ENCODE measurements around the gene MAST1. TPM values are rescaled to one million over a fixed set of nuclear protein-coding genes. Genes with fewer than 3 reads are reported as not detected.
A peak's percentile ranks its signal among the peaks of the same experiment; 100 is the strongest.

MAST1 gene
- total and polyA plus RNA-seq, 10 donors, result 0.12 to 0.65 (median 0.32) TPM; not detected in 2

GRCh38 chr19:12867120-12868099 is 29.1 kb downstream of the MAST1 start:
- Histone ChIP-seq H3K4me1 (peaks cover 0 to 15% (median 13%) of the 10 kb centered on the region in 6 donors), H3K27me3 (replicated peaks in 1 of 7) (peaks cover 0 to 14% (median 0%) of the 10 kb centered on the region in 7 donors), H3K36me3 (no peaks in the 10 kb centered on the region), H3K9me3 (no peaks in the 10 kb centered on the region), H3K27ac (peak overlapping the region in 3 of 8 donors; percentile 18 to 29 (median 28)), H3K4me3 (peak overlapping the region; percentile 14 to 72 (median 43))
- 6 to 9% (median 9%) methylated on average over 34 to 51 of the region's 51 CpGs for WGBS, 5 donors
- TF ChIP-seq POLR2AphosphoS5 (IDR thresholded peaks at IDR 0.05) (peak in 2 of 3 donors; percentile 51 to 68), CTCF (IDR thresholded peaks at IDR 0.05 in 8 of 11, conservative IDR thresholded peaks at IDR 0.05 in 3 of 11) (peak in 2 of 11 experiments; percentile 6 to 8), POLR2A (IDR thresholded peaks at IDR 0.05) (no peak)
- DNase-seq, result peak; percentile 89
- intact Hi-C loops (cut with DNase I; ENCODE audit: low total_unique reads), result no loop called here

GRCh38 chr19:12868540-12869112 is 30.3 kb downstream of the MAST1 start:
- 89 to 98% (median 94%) methylated on average over 10 of the region's 10 CpGs for WGBS, 5 donors
- no peak for DNase-seq
- peaks cover 0 to 10% (median 0%) of the 10 kb centered on the region in 7 donors for H3K27me3 ChIP-seq (replicated peaks in 1 of 7)
- TF ChIP-seq POLR2AphosphoS5 (IDR thresholded peaks at IDR 0.05) (no peak), POLR2A (IDR thresholded peaks at IDR 0.05) (no peak), CTCF (IDR thresholded peaks at IDR 0.05 in 8 of 11, conservative IDR thresholded peaks at IDR 0.05 in 3 of 11) (no peak)
- peaks cover 0 to 8% (median under 1%) of the 10 kb centered on the region in 6 donors for H3K36me3 ChIP-seq
- no peak overlapping the region for H3K27ac ChIP-seq
- intact Hi-C loops (cut with DNase I; ENCODE audit: low total_unique reads), result no loop called here
- H3K4me3 ChIP-seq, result no peak overlapping the region
- peaks cover 0 to 10% (median 4%) of the 10 kb centered on the region in 8 donors for H3K9me3 ChIP-seq
- H3K4me1 ChIP-seq, result peaks cover 0 to 21% (median 13%) of the 10 kb centered on the region in 6 donors

GRCh38 chr19:12871681-12872080 is 33.4 kb downstream of the MAST1 start:
- no peak overlapping the region for H3K27ac ChIP-seq
- no peak for TF ChIP-seq POLR2AphosphoS5 (IDR thresholded peaks at IDR 0.05)
- no peak for TF ChIP-seq CTCF (IDR thresholded peaks at IDR 0.05 in 8 of 11, conservative IDR thresholded peaks at IDR 0.05 in 3 of 11)
- no peak for TF ChIP-seq POLR2A (IDR thresholded peaks at IDR 0.05)
- DNase-seq, result no peak
- H3K4me3 ChIP-seq, result no peak overlapping the region
- peaks cover 0 to 17% (median 4%) of the 10 kb centered on the region in 8 donors for H3K9me3 ChIP-seq
- H3K4me1 ChIP-seq, result peaks cover 0 to 24% (median 13%) of the 10 kb centered on the region in 6 donors
- peaks cover 0 to 10% (median 0%) of the 10 kb centered on the region in 7 donors for H3K27me3 ChIP-seq (replicated peaks in 1 of 7)
- H3K36me3 ChIP-seq, result peaks cover 0 to 38% (median 25%) of the 10 kb centered on the region in 6 donors
- 68 to 88% (median 77%) methylated on average over 3 of the region's 3 CpGs for WGBS, 5 donors
- intact Hi-C loops (cut with DNase I; ENCODE audit: low total_unique reads), result no loop called here

All from spleen (tissue), 11 donors.